ENCODE data around the gene CLEC11A.

- no peak for TF ChIP-seq CTCF (tag by site-specific recombination; IDR thresholded peaks at IDR 0.05)
- TF ChIP-seq, protein P1, sequence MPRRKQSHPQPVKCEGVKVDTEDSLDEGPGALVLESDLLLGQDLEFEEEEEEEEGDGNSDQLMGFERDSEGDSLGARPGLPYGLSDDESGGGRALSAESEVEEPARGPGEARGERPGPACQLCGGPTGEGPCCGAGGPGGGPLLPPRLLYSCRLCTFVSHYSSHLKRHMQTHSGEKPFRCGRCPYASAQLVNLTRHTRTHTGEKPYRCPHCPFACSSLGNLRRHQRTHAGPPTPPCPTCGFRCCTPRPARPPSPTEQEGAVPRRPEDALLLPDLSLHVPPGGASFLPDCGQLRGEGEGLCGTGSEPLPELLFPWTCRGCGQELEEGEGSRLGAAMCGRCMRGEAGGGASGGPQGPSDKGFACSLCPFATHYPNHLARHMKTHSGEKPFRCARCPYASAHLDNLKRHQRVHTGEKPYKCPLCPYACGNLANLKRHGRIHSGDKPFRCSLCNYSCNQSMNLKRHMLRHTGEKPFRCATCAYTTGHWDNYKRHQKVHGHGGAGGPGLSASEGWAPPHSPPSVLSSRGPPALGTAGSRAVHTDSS (tag by site-specific recombination; IDR thresholded peaks at IDR 0.05): no peak
- no peak for TF ChIP-seq REST (tag by site-specific recombination; IDR thresholded peaks at IDR 0.05)
- TF ChIP-seq, protein P2, sequence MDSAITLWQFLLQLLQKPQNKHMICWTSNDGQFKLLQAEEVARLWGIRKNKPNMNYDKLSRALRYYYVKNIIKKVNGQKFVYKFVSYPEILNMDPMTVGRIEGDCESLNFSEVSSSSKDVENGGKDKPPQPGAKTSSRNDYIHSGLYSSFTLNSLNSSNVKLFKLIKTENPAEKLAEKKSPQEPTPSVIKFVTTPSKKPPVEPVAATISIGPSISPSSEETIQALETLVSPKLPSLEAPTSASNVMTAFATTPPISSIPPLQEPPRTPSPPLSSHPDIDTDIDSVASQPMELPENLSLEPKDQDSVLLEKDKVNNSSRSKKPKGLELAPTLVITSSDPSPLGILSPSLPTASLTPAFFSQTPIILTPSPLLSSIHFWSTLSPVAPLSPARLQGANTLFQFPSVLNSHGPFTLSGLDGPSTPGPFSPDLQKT (IDR thresholded peaks at IDR 0.05; ENCODE audit: borderline replicate concordance, low read depth, low read length): no peak
- no peak for TF ChIP-seq OVOL3 (tag by site-specific recombination; IDR thresholded peaks at IDR 0.05)
- no peak for TF ChIP-seq ZBTB44 (tag by site-specific recombination; IDR thresholded peaks at IDR 0.05)
These were observed 22.1 kb downstream of the CLEC11A start for GRCh38 chr19:50745221-50745620.
